EH (cell line): ENCODE data around the gene HPCA.
A peak's percentile ranks its signal among the peaks of the same experiment; 100 is the strongest.

Experiments
- DNase-seq: peaks from one replicate; pipeline ENCODE4 v3.0.0-alpha.2; 2015; ENCODE audit warnings: low read depth

HPCA gene

GRCh38 chr1:32871364-32872191 lies 14.7 kb upstream of the HPCA start:
- no peak for DNase-seq

- no peak for DNase-seq
Observed at GRCh38 chr1:32872192-32872460, 14.2 kb upstream of the HPCA start.

- DNase-seq = no peak
Observed at GRCh38 chr1:32873484-32873883, 12.8 kb upstream of the HPCA start.

DNA sequence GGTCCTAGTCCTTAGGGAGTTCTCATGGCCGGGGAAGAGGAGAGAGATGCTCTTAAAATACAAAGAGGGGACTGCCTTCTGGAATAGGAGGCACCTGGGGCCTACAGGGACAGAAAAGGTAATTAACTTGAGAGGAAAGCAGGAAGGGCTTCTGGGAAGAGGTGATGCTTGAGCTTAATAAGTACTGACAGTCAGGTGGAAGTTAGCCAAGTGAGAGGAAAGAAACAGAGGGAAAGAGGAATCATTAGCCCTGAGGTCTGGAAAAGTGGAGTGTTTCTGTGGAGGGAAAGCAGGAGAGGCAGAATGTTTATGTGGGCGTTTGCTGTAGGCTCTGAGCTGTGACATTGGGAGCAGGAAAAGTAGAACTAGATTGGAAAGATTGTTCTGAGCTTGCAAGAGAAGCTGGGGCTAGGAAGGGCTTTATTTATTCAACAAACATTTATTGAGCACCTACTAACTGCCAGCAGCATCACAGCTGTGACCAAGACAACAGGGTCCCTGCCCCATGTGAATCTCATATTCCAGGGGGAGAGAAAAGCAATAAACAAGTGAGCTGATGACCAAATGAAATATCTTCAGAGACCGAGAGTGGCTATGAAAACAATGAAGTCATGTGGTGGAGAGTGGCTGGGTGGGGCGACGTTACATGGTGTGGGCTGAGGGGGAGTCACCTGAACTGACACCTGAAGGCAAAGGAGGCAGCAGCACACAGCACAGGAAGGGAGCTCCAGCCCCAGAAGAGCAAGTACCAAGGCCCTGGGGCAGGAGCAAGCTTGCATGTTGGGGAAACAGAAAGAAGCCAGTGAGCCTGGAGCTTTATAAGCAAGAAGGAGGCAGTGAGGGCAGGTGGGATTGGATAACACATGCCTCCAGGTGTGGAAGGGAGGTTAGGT lies 11.2 kb upstream of the HPCA start:
- no peak for DNase-seq

GRCh38 chr1:32876341-32877210 lies 9.7 kb upstream of the HPCA start:
- DNase-seq = peak; percentile 52

DNA sequence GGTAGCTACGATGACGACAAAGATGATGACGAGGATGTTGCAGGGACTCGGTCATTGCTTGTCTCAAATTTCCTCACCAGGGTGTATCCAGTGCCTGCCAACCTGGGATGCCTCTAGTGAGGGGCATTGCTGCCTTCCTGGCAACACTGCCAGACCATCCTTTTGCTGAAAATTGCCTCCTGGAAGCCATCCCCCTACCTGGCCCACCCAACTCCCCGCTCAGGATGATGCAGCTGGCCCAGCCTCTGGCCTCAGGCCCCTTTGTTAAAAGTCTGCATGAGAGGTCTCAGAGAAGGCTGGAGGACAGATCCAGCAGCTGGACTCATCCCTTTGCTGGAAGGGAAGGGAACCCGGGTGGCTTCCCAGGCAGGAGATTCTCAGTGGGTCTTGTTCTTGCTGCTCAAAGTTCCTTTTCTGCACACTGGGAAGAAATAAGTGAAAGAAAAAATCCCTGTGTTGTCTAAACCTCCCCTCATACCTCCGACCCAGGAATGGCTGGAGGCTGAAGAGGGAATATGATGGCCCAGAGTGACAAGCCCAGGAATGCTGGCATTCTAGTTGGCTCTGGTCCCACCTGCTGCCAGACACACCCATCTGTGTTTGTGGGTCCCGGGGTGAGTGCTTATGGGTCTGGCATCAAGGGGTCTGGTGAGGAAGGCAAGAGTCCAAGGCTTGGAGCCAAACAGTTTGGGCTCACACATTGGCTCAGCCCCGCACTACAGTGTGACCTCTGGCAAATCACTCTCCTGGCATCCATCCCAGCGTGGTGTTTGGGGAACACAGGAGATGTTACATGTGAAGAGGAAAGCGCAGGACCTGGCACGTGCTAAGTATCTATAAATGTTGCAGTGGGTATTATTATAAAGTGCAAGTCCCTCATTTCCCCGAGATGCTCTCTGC lies 8.8 kb upstream of the HPCA start:
- no peak for DNase-seq

GRCh38 chr1:32878183-32878582 lies 8.1 kb upstream of the HPCA start:
- DNase-seq = peak; percentile 36

GRCh38 chr1:32878637-32879041 lies 7.7 kb upstream of the HPCA start:
- DNase-seq = no peak

DNA sequence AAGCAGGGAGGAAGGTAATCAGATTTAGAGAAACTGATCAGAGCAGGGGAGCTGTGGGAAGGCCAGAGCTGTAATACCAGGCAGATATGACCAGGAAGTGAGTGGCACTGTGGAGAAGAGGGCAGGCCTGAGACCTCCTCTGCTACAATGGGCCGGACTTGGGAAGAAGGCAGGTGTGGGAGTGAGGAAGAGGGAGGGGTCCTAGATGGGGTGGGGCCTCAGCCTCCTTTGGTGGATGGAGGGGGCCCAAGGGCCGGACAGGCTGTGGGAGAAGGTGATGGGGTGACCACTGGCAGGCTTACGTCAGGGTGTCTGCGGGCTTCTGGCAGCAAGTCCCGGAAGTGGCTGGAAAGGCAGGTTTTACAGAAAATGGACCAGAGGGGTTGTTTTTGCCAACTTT lies 5.0 kb upstream of the HPCA start:
- DNase-seq = no peak

GRCh38 chr1:32881871-32882850 lies 4.1 kb upstream of the HPCA start:
- DNase-seq = no peak

GRCh38 chr1:32883338-32884031 lies 2.8 kb upstream of the HPCA start:
- DNase-seq = no peak

- no peak for DNase-seq
Observed at GRCh38 chr1:32884032-32884372, 2.3 kb upstream of the HPCA start.

DNA sequence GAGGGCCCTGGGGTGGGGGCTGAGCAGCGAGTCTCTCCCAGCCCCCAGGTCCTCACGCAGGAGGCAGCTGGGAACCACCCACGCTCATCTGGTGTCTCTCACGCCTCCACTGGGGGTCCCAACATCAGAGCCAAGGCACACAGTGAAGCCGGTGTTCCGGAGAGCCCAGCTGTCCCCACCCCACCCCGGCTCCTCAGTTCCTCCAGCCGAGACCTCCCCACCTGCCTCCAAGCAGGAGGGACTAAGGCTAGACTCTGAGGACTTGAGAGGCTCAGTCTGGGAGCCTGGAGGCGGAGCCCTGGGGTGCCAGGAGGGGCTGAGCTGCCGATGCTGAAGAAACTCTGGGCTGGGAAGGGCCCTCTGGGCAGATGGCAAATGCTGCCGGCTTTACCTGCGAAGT lies 1.6 kb upstream of the HPCA start:
- DNase-seq = no peak

DNA sequence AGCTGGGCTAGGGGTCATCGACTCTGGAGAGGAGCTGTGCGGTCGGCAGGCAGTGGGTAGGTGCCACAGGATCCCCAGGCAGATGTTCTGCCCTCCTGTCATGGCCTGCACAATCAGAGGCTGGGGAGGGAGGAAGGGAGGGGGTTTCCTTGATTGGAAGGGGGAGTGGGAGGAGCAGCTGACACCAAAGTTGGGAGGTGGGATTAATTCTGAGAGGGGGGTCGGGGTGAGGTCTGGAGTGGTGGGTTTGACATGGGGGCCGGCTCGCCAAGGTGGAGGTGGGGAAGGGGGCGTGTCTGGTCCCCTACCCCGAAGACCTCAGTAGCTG lies 651 bp upstream of the HPCA start:
- no peak for DNase-seq

DNA sequence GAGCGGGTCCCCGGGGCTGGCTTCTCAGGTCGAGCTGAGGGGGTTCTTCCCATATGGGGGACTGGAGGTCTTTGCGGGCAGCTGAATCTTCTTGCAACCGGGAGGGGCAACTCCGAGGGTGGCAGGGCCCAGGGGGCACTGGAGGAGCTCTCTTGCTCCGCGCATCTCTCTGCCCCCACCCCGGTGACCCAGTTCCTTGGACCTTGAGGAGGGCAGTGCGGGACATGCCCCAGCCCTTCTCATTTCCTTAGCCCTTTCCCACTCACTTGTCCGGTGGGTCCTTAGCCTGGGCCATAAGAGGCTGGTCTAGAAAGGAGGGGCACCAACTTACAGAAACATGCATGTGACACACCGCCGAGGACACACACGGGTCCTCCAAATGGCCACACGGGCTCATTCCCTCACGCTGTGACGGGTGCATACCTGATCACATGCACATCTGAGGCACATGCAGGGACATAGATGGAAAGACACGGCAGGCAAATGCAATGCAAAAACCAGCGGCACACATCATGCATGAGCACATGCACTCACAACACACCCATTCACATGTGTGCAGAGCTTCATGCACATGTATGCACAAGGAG lies 630 bp downstream of the HPCA start:
- DNase-seq = no peak

DNA sequence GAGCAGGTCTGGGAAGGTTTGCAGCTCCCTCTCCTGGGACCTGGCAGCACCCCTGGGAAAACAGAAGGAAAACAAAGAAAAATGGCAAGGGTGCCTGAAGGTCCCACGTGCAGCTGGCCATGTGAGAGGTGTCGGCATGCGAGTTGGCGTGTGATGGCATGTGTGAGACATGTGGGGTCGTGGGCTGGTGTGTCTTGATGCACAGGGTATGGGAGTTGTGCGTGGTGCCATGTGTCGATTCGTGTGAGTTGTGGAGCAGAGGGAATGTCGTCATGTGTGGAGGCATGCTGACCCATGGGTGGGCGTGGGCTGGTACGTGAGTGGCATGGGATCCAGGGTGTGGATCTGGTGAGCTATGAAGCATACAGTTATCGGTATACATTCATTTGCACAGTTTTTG lies 1.3 kb downstream of the HPCA start:
- no peak for DNase-seq

GRCh38 chr1:32888134-32888533 lies 1.8 kb downstream of the HPCA start:
- DNase-seq = no peak

DNA sequence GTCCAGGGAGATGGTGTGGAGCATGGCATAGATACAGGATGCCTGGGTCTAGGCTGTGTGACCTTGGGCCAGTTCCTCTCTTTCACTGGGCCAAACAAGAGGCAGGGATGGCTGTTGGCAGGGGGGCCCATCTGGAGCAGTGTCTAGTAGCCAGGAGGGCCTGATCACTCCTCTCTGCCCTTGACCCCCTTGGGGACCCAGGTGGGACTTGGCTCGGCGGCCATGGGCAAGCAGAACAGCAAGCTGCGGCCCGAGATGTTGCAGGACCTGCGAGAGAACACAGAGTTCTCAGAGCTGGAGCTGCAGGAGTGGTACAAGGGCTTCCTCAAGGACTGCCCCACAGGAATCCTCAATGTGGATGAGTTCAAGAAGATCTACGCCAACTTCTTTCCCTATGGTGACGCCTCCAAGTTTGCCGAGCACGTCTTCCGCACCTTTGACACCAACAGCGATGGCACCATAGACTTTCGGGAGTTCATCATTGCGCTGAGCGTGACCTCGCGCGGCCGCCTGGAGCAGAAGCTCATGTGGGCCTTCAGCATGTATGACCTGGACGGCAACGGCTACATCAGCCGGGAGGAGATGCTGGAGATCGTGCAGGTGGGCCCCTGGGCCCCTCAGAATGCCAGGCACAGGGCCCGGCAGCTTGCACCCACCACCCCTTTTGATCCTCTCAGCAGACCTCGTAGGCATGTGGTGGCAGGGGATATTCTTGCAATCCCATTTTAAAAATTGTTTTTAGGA lies 2.6 kb downstream of the HPCA start:
- DNase-seq = no peak
